Measurements from ENCODE around the gene IGSF3. TPM values are rescaled to one million over a fixed set of nuclear protein-coding genes. Genes with fewer than 3 reads are reported as not detected.

The IGSF3 gene
- total RNA-seq, 1 donor from 2014 or later: 28.7 TPM

GRCh38 chr1:116678732-116679090 lies 11.2 kb upstream of the IGSF3 start:
- Histone ChIP-seq H3K9ac (ENCODE audit: low read depth in 1 of 3, low read length in 3 of 3) (no peak overlapping the region), H3K36me3 (ENCODE audit: control insufficient read depth in 3 of 3, insufficient read depth in 3 of 3, low read length in 3 of 3) (no peaks in the 10 kb centered on the region), H3K4me3 (ENCODE audit: low read length in 3 of 3) (no peak overlapping the region), H3K4me1 (ENCODE audit: control insufficient read depth in 3 of 3, insufficient read depth in 3 of 3, low read length in 3 of 3) (no peaks in the 10 kb centered on the region), H3K9me3 (ENCODE audit: control insufficient read depth in 3 of 3, low read length in 3 of 3) (no peaks in the 10 kb centered on the region), H3K27ac (ENCODE audit: low read depth, low read length) (no peak overlapping the region), H3K27me3 (ENCODE audit: control insufficient read depth in 3 of 3, insufficient read depth in 3 of 3, low read length in 3 of 3) (peaks cover 0 to 8% (median 5%) of the 10 kb centered on the region in 3 donors)

GRCh38 chr1:116677474-116678062 lies 10.0 kb upstream of the IGSF3 start:
- peaks cover 3 to 8% (median 5%) of the 10 kb centered on the region in 3 donors for H3K27me3 ChIP-seq (ENCODE audit: control insufficient read depth in 3 of 3, insufficient read depth in 3 of 3, low read length in 3 of 3)
- H3K4me3 ChIP-seq (ENCODE audit: low read length in 3 of 3): no peak overlapping the region
- H3K27ac ChIP-seq (ENCODE audit: low read depth, low read length): no peak overlapping the region
- H3K4me1 ChIP-seq (ENCODE audit: control insufficient read depth in 3 of 3, insufficient read depth in 3 of 3, low read length in 3 of 3): no peaks in the 10 kb centered on the region
- H3K9me3 ChIP-seq (ENCODE audit: control insufficient read depth in 3 of 3, low read length in 3 of 3): no peaks in the 10 kb centered on the region
- H3K9ac ChIP-seq (ENCODE audit: low read depth in 1 of 3, low read length in 3 of 3): no peak overlapping the region
- H3K36me3 ChIP-seq (ENCODE audit: control insufficient read depth in 3 of 3, insufficient read depth in 3 of 3, low read length in 3 of 3): no peaks in the 10 kb centered on the region

GRCh38 chr1:116676291-116676690 lies 8.8 kb upstream of the IGSF3 start:
- Histone ChIP-seq H3K36me3 (ENCODE audit: control insufficient read depth in 3 of 3, insufficient read depth in 3 of 3, low read length in 3 of 3) (no peaks in the 10 kb centered on the region), H3K9me3 (ENCODE audit: control insufficient read depth in 3 of 3, low read length in 3 of 3) (no peaks in the 10 kb centered on the region), H3K9ac (ENCODE audit: low read depth in 1 of 3, low read length in 3 of 3) (no peak overlapping the region), H3K4me3 (ENCODE audit: low read length in 3 of 3) (no peak overlapping the region), H3K27me3 (ENCODE audit: control insufficient read depth in 3 of 3, insufficient read depth in 3 of 3, low read length in 3 of 3) (peaks cover 4 to 8% (median 5%) of the 10 kb centered on the region in 3 donors), H3K4me1 (ENCODE audit: control insufficient read depth in 3 of 3, insufficient read depth in 3 of 3, low read length in 3 of 3) (no peaks in the 10 kb centered on the region), H3K27ac (ENCODE audit: low read depth, low read length) (no peak overlapping the region)

- no peaks in the 10 kb centered on the region for H3K9me3 ChIP-seq (ENCODE audit: control insufficient read depth in 3 of 3, low read length in 3 of 3)
- no peak overlapping the region for H3K27ac ChIP-seq (ENCODE audit: low read depth, low read length)
- no peaks in the 10 kb centered on the region for H3K36me3 ChIP-seq (ENCODE audit: control insufficient read depth in 3 of 3, insufficient read depth in 3 of 3, low read length in 3 of 3)
- no peak overlapping the region for H3K4me3 ChIP-seq (ENCODE audit: low read length in 3 of 3)
- H3K4me1 ChIP-seq (ENCODE audit: control insufficient read depth in 3 of 3, insufficient read depth in 3 of 3, low read length in 3 of 3): peaks cover 0 to 5% (median 0%) of the 10 kb centered on the region in 3 donors
- no peak overlapping the region for H3K9ac ChIP-seq (ENCODE audit: low read depth in 1 of 3, low read length in 3 of 3)
- H3K27me3 ChIP-seq (ENCODE audit: control insufficient read depth in 3 of 3, insufficient read depth in 3 of 3, low read length in 3 of 3): peaks cover 4 to 8% (median 5%) of the 10 kb centered on the region in 3 donors
Measured at GRCh38 chr1:116674751-116675150, 7.2 kb upstream of the IGSF3 start.

GRCh38 chr1:116674011-116674531 lies 6.5 kb upstream of the IGSF3 start:
- H3K27me3 ChIP-seq (ENCODE audit: control insufficient read depth in 3 of 3, insufficient read depth in 3 of 3, low read length in 3 of 3): peaks cover 5 to 7% (median 5%) of the 10 kb centered on the region in 3 donors
- H3K36me3 ChIP-seq (ENCODE audit: control insufficient read depth in 3 of 3, insufficient read depth in 3 of 3, low read length in 3 of 3): no peaks in the 10 kb centered on the region
- H3K9me3 ChIP-seq (ENCODE audit: control insufficient read depth in 3 of 3, low read length in 3 of 3): no peaks in the 10 kb centered on the region
- H3K4me3 ChIP-seq (ENCODE audit: low read length in 3 of 3): no peak overlapping the region
- H3K9ac ChIP-seq (ENCODE audit: low read depth in 1 of 3, low read length in 3 of 3): no peak overlapping the region
- no peak overlapping the region for H3K27ac ChIP-seq (ENCODE audit: low read depth, low read length)
- H3K4me1 ChIP-seq (ENCODE audit: control insufficient read depth in 3 of 3, insufficient read depth in 3 of 3, low read length in 3 of 3): peaks cover 0 to 5% (median 0%) of the 10 kb centered on the region in 3 donors

- H3K9ac ChIP-seq (ENCODE audit: low read depth in 1 of 3, low read length in 3 of 3): no peak overlapping the region
- peaks cover 6 to 14% (median 13%) of the 10 kb centered on the region in 3 donors for H3K27me3 ChIP-seq (ENCODE audit: control insufficient read depth in 3 of 3, insufficient read depth in 3 of 3, low read length in 3 of 3)
- no peak overlapping the region for H3K27ac ChIP-seq (ENCODE audit: low read depth, low read length)
- H3K9me3 ChIP-seq (ENCODE audit: control insufficient read depth in 3 of 3, low read length in 3 of 3): no peaks in the 10 kb centered on the region
- H3K4me3 ChIP-seq (ENCODE audit: low read length in 3 of 3): no peak overlapping the region
- H3K4me1 ChIP-seq (ENCODE audit: control insufficient read depth in 3 of 3, insufficient read depth in 3 of 3, low read length in 3 of 3): peaks cover 1 to 8% (median 2%) of the 10 kb centered on the region in 3 donors
- no peaks in the 10 kb centered on the region for H3K36me3 ChIP-seq (ENCODE audit: control insufficient read depth in 3 of 3, insufficient read depth in 3 of 3, low read length in 3 of 3)
Measured at GRCh38 chr1:116671912-116672311, 4.4 kb upstream of the IGSF3 start.

- no peak overlapping the region for H3K27ac ChIP-seq (ENCODE audit: low read depth, low read length)
- no peaks in the 10 kb centered on the region for H3K36me3 ChIP-seq (ENCODE audit: control insufficient read depth in 3 of 3, insufficient read depth in 3 of 3, low read length in 3 of 3)
- H3K9me3 ChIP-seq (ENCODE audit: control insufficient read depth in 3 of 3, low read length in 3 of 3): no peaks in the 10 kb centered on the region
- H3K9ac ChIP-seq (ENCODE audit: low read depth in 1 of 3, low read length in 3 of 3): no peak overlapping the region
- peaks cover 7 to 15% (median 9%) of the 10 kb centered on the region in 3 donors for H3K4me1 ChIP-seq (ENCODE audit: control insufficient read depth in 3 of 3, insufficient read depth in 3 of 3, low read length in 3 of 3)
- no peak overlapping the region for H3K4me3 ChIP-seq (ENCODE audit: low read length in 3 of 3)
- H3K27me3 ChIP-seq (ENCODE audit: control insufficient read depth in 3 of 3, insufficient read depth in 3 of 3, low read length in 3 of 3): peaks cover 10 to 21% (median 20%) of the 10 kb centered on the region in 3 donors
Measured at GRCh38 chr1:116671072-116671760, 3.7 kb upstream of the IGSF3 start.

GRCh38 chr1:116668277-116668676 lies 744 bp upstream of the IGSF3 start:
- Histone ChIP-seq H3K9ac (ENCODE audit: low read depth in 1 of 3, low read length in 3 of 3) (no peak overlapping the region), H3K27ac (ENCODE audit: low read depth, low read length) (no peak overlapping the region), H3K9me3 (ENCODE audit: control insufficient read depth in 3 of 3, low read length in 3 of 3) (no peaks in the 10 kb centered on the region), H3K4me1 (ENCODE audit: control insufficient read depth in 3 of 3, insufficient read depth in 3 of 3, low read length in 3 of 3) (peaks cover 7 to 18% (median 14%) of the 10 kb centered on the region in 3 donors), H3K36me3 (ENCODE audit: control insufficient read depth in 3 of 3, insufficient read depth in 3 of 3, low read length in 3 of 3) (no peaks in the 10 kb centered on the region), H3K4me3 (ENCODE audit: low read length in 3 of 3) (no peak overlapping the region), H3K27me3 (ENCODE audit: control insufficient read depth in 3 of 3, insufficient read depth in 3 of 3, low read length in 3 of 3) (peaks cover 13 to 46% (median 42%) of the 10 kb centered on the region in 3 donors)

GRCh38 chr1:116667078-116667574 lies 407 bp downstream of the IGSF3 start:
- Histone ChIP-seq H3K27ac (ENCODE audit: low read depth, low read length) (no peak overlapping the region), H3K9ac (ENCODE audit: low read depth in 1 of 3, low read length in 3 of 3) (peak overlapping the region in 2 of 3 donors; percentile 62 to 64)

More at GRCh38 chr1:116667078-116667574, 407 bp downstream of the IGSF3 start:
- Histone ChIP-seq H3K4me3 (ENCODE audit: low read length in 3 of 3) (peak overlapping the region; percentile 64 to 78 (median 72)), H3K4me1 (ENCODE audit: control insufficient read depth in 3 of 3, insufficient read depth in 3 of 3, low read length in 3 of 3) (peaks cover 7 to 18% (median 14%) of the 10 kb centered on the region in 3 donors), H3K36me3 (ENCODE audit: control insufficient read depth in 3 of 3, insufficient read depth in 3 of 3, low read length in 3 of 3) (no peaks in the 10 kb centered on the region), H3K27me3 (ENCODE audit: control insufficient read depth in 3 of 3, insufficient read depth in 3 of 3, low read length in 3 of 3) (peaks cover 13 to 46% (median 38%) of the 10 kb centered on the region in 3 donors), H3K9me3 (ENCODE audit: control insufficient read depth in 3 of 3, low read length in 3 of 3) (no peaks in the 10 kb centered on the region)
